ENCODE data around the gene PODXL. TPM values are rescaled to one million over a fixed set of nuclear protein-coding genes. Genes with fewer than 3 reads are reported as not detected.

The PODXL gene
- total RNA-seq, 1 experiment from 2014 or later, result 727 TPM

GRCh38 chr7:131462059-131462458 lies 94.4 kb downstream of the PODXL start:
- Histone ChIP-seq H3K4me1 (ENCODE audit: insufficient read depth, low read length) (no peaks in the 10 kb centered on the region), H3K23me2 (ENCODE audit: insufficient read length, low read depth, low read length, poor library complexity, severe bottlenecking) (no peaks in the 10 kb centered on the region), H3K79me2 (ENCODE audit: insufficient read depth, low read length) (no peaks in the 10 kb centered on the region), H2BK5ac (ENCODE audit: insufficient read length, low read length) (no peak overlapping the region), H4K20me1 (ENCODE audit: control insufficient read depth, insufficient read depth, insufficient read length) (no peaks in the 10 kb centered on the region), H3K14ac (ENCODE audit: insufficient read depth, low read length) (no peak overlapping the region), H3K9ac (ENCODE audit: extremely low read depth, insufficient read length, low read length) (no peak overlapping the region), H3K79me1 (ENCODE audit: insufficient read depth, low read depth, low read length, poor library complexity, severe bottlenecking) (no peaks in the 10 kb centered on the region), H4K8ac (replicated peaks; ENCODE audit: insufficient read length, low read depth, low read length) (no peak overlapping the region), H3K27ac (ENCODE audit: insufficient read length, low read depth, low read length) (no peak overlapping the region), H2BK120ac (ENCODE audit: low read depth, low read length, poor library complexity, severe bottlenecking) (no peak overlapping the region), H2BK20ac (ENCODE audit: low read depth, low read length, poor library complexity, severe bottlenecking) (no peak overlapping the region), H3T11ph (ENCODE audit: low read length) (no peak overlapping the region), H3K56ac (ENCODE audit: insufficient read length, low read depth, low read length) (no peak overlapping the region), H3K9me3 (ENCODE audit: control insufficient read depth, low read depth, low read length) (no peaks in the 10 kb centered on the region), H4K5ac (ENCODE audit: insufficient read length, low read depth, low read length) (no peak overlapping the region), H4K91ac (ENCODE audit: insufficient read length, low read depth, low read length) (no peak overlapping the region), H3K4ac (ENCODE audit: low read depth, low read length) (no peak overlapping the region), H3K18ac (ENCODE audit: insufficient read length, low read depth, low read length) (no peak overlapping the region), H2BK15ac (ENCODE audit: low read depth, low read length) (no peak overlapping the region), H3K4me2 (ENCODE audit: insufficient read depth, insufficient read length, low read length) (no peak overlapping the region), H2AFZ (ENCODE audit: low read length) (no peak overlapping the region), H2BK12ac (ENCODE audit: insufficient read length, low read depth, low read length) (no peak overlapping the region), H2AK5ac (ENCODE audit: insufficient read length, low read length) (no peak overlapping the region), H3K27me3 (ENCODE audit: insufficient read depth, low read length) (no peaks in the 10 kb centered on the region), H3K23ac (ENCODE audit: insufficient read length, low read depth, low read length) (no peak overlapping the region)
- WGBS (ENCODE audit: extremely low coverage, insufficient read length, low lambda C conversion rate), result no CpG with 5 or more reads among the region's 3 CpGs
- TF ChIP-seq, protein P1, sequence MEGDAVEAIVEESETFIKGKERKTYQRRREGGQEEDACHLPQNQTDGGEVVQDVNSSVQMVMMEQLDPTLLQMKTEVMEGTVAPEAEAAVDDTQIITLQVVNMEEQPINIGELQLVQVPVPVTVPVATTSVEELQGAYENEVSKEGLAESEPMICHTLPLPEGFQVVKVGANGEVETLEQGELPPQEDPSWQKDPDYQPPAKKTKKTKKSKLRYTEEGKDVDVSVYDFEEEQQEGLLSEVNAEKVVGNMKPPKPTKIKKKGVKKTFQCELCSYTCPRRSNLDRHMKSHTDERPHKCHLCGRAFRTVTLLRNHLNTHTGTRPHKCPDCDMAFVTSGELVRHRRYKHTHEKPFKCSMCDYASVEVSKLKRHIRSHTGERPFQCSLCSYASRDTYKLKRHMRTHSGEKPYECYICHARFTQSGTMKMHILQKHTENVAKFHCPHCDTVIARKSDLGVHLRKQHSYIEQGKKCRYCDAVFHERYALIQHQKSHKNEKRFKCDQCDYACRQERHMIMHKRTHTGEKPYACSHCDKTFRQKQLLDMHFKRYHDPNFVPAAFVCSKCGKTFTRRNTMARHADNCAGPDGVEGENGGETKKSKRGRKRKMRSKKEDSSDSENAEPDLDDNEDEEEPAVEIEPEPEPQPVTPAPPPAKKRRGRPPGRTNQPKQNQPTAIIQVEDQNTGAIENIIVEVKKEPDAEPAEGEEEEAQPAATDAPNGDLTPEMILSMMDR (conservative IDR thresholded peaks at IDR 0.05), result no peak
- Mint-ChIP-seq H3K9me3 (no peaks in the 10 kb centered on the region), H3K27ac (no peak overlapping the region), H3K27me3 (ENCODE audit: low read depth) (no peaks in the 10 kb centered on the region), H3K4me3 (no peak overlapping the region), H3K4me1 (peaks cover 0 to 2% of the 10 kb centered on the region in 2 experiments; a peak in 1 of 4 replicates), H3K36me3 (ENCODE audit: insufficient read depth in 1 of 3, low read depth in 3 of 3) (peaks cover 6 to 38% (median 24%) of the 10 kb centered on the region in 3 experiments; a peak in 6 of 7 replicates)
- DNase-seq, result no peak
